Suppressor macrophage (primary cell): ENCODE data around the gene DOK4.
"Not testable (repeated sequence)": the region's sequence is repeated elsewhere in the genome, so short reads cannot be mapped to it uniquely, and the experiment has no call there.

Source experiments
- DNase-seq, 4 experiments: peaks; one replicate each; pipeline ENCODE4 v3.0.0-alpha.2; 2020 to 2022

The DOK4 gene

GRCh38 chr16:57446531-57447185, 39.6 kb downstream of the DOK4 start:
- peak; percentile 10 to 51 (median 32) for DNase-seq

- DNase-seq, result no peak
Observed at GRCh38 chr16:57445510-57445909, 40.8 kb downstream of the DOK4 start.

GRCh38 chr16:57444711-57445110, 41.6 kb downstream of the DOK4 start:
- no peak for DNase-seq

GRCh38 chr16:57440551-57440950, 45.7 kb downstream of the DOK4 start:
- DNase-seq, result not testable (repeated sequence)

GRCh38 chr16:57439947-57440346, 46.3 kb downstream of the DOK4 start:
- DNase-seq, result not testable (repeated sequence)

- no peak for DNase-seq
Observed at GRCh38 chr16:57435838-57436237, 50.5 kb downstream of the DOK4 start.

- DNase-seq, result no peak
Observed at GRCh38 chr16:57434003-57434402, 52.3 kb downstream of the DOK4 start.

- no peak for DNase-seq
Observed at GRCh38 chr16:57432989-57433388, 53.3 kb downstream of the DOK4 start.

GRCh38 chr16:57432505-57432904, 53.8 kb downstream of the DOK4 start:
- DNase-seq, result no peak

- peak; percentile 19 to 60 (median 45) for DNase-seq
Observed at GRCh38 chr16:57430955-57431354, 55.3 kb downstream of the DOK4 start.

GRCh38 chr16:57427824-57428223, 58.5 kb downstream of the DOK4 start:
- no peak for DNase-seq

- no peak for DNase-seq
Observed at GRCh38 chr16:57427307-57427706, 59.0 kb downstream of the DOK4 start.

GRCh38 chr16:57426356-57426755, 59.9 kb downstream of the DOK4 start:
- DNase-seq, result no peak

GRCh38 chr16:57424583-57424982, 61.7 kb downstream of the DOK4 start:
- DNase-seq, result no peak

GRCh38 chr16:57423152-57423551, 63.1 kb downstream of the DOK4 start:
- DNase-seq, result no peak

- peak; percentile 52 to 66 (median 58) for DNase-seq
Observed at GRCh38 chr16:57422026-57422944, 64.0 kb downstream of the DOK4 start.
